Measurements from ENCODE around the gene PDE4B. TPM values are rescaled to one million over a fixed set of nuclear protein-coding genes. Genes with fewer than 3 reads are reported as not detected.
A peak's percentile ranks its signal among the peaks of the same experiment; 100 is the strongest.

Gene PDE4B
- polyA plus RNA-seq, 1 experiment, result 17.6 TPM

GRCh38 chr1:65812065-65812464, 19.4 kb downstream of the PDE4B start:
- Histone ChIP-seq H3K4me3 (ENCODE audit: low read depth, low read length) (peak overlapping the region; percentile 47), H3K9me3 (ENCODE audit: control insufficient read depth, insufficient read depth, low read length) (no peaks in the 10 kb centered on the region), H3K27me3 (ENCODE audit: control insufficient read depth, insufficient read depth, low read length) (no peaks in the 10 kb centered on the region), H3K27ac (ENCODE audit: low read depth, low read length) (peak overlapping the region; percentile 85)
- DNase-seq (ENCODE audit: low read depth, low spot score), result peak; percentile 72
- no peak for TF ChIP-seq CTCF (IDR thresholded peaks at IDR 0.05; ENCODE audit: low read depth, low read length)
- ChIA-PET POLR2A (interaction anchor here (0.5 to 1.3 kb wide), 4 partner anchors 9 to 20 kb away, joined by 3 to 9 read pairs (median 6); partner anchors contain the start of gene PDE4B), CTCF (interaction anchor here (0.8 to 1.8 kb wide), 4 partner anchors 9 to 128 kb away, joined by 3 to 5 read pairs (median 4); no protein-coding TSS in a partner anchor)

DNA sequence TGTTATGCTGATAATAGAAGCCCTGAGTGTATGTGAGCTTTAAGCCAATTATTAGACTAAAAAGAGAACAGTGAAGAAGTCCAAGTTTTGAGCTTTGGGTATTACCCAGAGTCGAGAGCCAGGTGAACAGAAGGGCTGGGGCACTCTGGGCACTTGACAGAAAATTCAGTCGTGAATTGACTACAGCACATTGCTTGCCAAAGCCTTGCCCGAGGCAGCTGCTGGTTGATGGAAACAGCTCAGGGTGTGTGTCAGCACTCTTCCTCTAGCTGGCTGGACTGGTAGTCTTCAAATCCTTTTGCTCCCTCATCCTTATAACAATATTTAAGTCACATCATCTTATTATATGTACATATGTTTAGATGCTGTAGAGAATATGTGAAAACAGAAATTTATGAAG, 21.3 kb downstream of the PDE4B start:
- ChIA-PET POLR2A (interaction anchor here (0.7 kb wide), 1 partner anchor 23 kb away, joined by 6 read pairs; no protein-coding TSS in a partner anchor), CTCF (interaction anchor here (0.6 to 1.5 kb wide), 5 partner anchors 9 to 678 kb away, joined by 3 to 11 read pairs (median 4); no protein-coding TSS in a partner anchor)
- DNase-seq (ENCODE audit: low read depth, low spot score), result no peak
- Histone ChIP-seq H3K9me3 (ENCODE audit: control insufficient read depth, insufficient read depth, low read length) (no peaks in the 10 kb centered on the region), H3K4me3 (ENCODE audit: low read depth, low read length) (no peak overlapping the region), H3K27me3 (ENCODE audit: control insufficient read depth, insufficient read depth, low read length) (no peaks in the 10 kb centered on the region), H3K27ac (ENCODE audit: low read depth, low read length) (no peak overlapping the region)
- TF ChIP-seq CTCF (IDR thresholded peaks at IDR 0.05; ENCODE audit: low read depth, low read length), result no peak

- no peak overlapping the region for H3K27ac ChIP-seq (ENCODE audit: low read depth, low read length)
- H3K9me3 ChIP-seq (ENCODE audit: control insufficient read depth, insufficient read depth, low read length), result peaks cover 3% of the 10 kb centered on the region; the same call in 1 of the 2 replicates
- ChIA-PET POLR2A (no interaction called here), CTCF (interaction anchor here (1.5 kb wide), 1 partner anchor 10 kb away, joined by 4 read pairs; no protein-coding TSS in a partner anchor)
- DNase-seq (ENCODE audit: low read depth, low spot score), result no peak
- H3K27me3 ChIP-seq (ENCODE audit: control insufficient read depth, insufficient read depth, low read length), result no peaks in the 10 kb centered on the region
- no peak overlapping the region for H3K4me3 ChIP-seq (ENCODE audit: low read depth, low read length)
- TF ChIP-seq CTCF (IDR thresholded peaks at IDR 0.05; ENCODE audit: low read depth, low read length), result no peak
Measured at GRCh38 chr1:65814752-65815151, 22.1 kb downstream of the PDE4B start.

GRCh38 chr1:65817891-65818290, 25.2 kb downstream of the PDE4B start:
- POLR2A ChIA-PET, result no interaction called here
- Histone ChIP-seq H3K27ac (ENCODE audit: low read depth, low read length) (no peak overlapping the region), H3K27me3 (ENCODE audit: control insufficient read depth, insufficient read depth, low read length) (no peaks in the 10 kb centered on the region), H3K9me3 (ENCODE audit: control insufficient read depth, insufficient read depth, low read length) (peaks cover 3% of the 10 kb centered on the region; the same call in 1 of the 2 replicates), H3K4me3 (ENCODE audit: low read depth, low read length) (no peak overlapping the region)
- no peak for TF ChIP-seq CTCF (IDR thresholded peaks at IDR 0.05; ENCODE audit: low read depth, low read length)
- CTCF ChIA-PET, result no interaction called here
- DNase-seq (ENCODE audit: low read depth, low spot score), result no peak

DNA sequence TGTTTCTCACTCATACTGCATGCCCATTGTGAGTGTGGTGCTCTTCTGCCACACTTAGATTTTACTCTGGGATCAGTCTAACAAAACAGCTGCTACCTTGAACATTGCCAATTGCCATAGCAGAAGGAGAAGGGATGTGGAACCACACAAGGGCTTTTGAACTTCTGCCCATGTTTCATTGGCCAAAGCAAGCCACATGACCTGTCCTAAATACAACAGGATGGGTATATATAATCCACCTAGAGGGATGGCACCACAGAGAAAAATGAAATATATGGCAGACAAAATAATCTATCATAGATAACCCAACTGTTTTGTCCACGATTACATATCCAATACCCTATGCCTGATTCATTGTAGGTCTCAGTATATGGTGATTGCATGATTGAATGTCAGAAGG, 26.3 kb downstream of the PDE4B start:
- no peak overlapping the region for H3K4me3 ChIP-seq (ENCODE audit: low read depth, low read length)
- no peaks in the 10 kb centered on the region for H3K27me3 ChIP-seq (ENCODE audit: control insufficient read depth, insufficient read depth, low read length)
- DNase-seq (ENCODE audit: low read depth, low spot score), result no peak
- no peak overlapping the region for H3K27ac ChIP-seq (ENCODE audit: low read depth, low read length)
- no peak for TF ChIP-seq CTCF (IDR thresholded peaks at IDR 0.05; ENCODE audit: low read depth, low read length)
- ChIA-PET CTCF (no interaction called here), POLR2A (no interaction called here)
- H3K9me3 ChIP-seq (ENCODE audit: control insufficient read depth, insufficient read depth, low read length), result peaks cover 5% of the 10 kb centered on the region; the same call in 1 of the 2 replicates
